HG02970 (cell line): Measurements from ENCODE around the gene MAGI2.

Experiments
- ATAC-seq: cut with Tn5 transposase; IDR thresholded peaks from one replicate; pipeline ENCODE4 v1.9.1; 2021; ENCODE audit warnings: mild to moderate bottlenecking, moderate library complexity, moderate number of reproducible peaks; ENCODE audit not compliant: unreplicated experiment, low FRiP score

MAGI2 gene

DNA sequence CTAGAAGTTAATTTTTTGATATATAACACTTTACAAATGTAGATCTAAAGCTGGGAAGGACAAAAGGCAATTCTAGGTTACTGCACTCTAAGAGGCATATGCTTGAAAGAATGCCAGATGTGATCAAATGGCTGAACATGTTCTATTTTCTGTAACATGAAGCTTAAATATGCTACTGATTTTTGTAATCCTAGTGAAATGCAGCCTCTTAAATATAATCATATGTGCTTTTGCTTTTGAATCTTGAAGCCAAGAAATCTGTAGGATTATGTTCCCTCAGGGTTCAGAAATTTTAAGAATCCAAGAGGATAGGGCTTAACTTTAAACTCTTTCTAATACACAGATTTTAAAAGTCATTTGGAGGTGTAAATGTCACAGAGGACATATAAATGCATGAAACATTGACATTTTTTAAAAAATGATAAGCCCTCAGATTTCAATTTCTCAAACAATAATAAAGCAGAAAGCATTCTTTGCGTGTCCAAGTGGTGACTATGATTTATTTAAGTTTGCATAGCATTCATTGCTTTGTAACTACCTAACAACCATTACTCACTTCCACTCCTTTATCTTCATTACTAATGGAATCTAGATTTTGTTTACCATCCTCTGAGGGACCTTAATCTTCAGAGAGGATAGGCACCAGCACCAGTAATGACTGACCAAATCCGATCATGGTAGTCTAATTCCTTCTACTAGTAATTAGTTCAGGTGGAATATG lies 170.4 kb downstream of the MAGI2 start:
- no peak for ATAC-seq

DNA sequence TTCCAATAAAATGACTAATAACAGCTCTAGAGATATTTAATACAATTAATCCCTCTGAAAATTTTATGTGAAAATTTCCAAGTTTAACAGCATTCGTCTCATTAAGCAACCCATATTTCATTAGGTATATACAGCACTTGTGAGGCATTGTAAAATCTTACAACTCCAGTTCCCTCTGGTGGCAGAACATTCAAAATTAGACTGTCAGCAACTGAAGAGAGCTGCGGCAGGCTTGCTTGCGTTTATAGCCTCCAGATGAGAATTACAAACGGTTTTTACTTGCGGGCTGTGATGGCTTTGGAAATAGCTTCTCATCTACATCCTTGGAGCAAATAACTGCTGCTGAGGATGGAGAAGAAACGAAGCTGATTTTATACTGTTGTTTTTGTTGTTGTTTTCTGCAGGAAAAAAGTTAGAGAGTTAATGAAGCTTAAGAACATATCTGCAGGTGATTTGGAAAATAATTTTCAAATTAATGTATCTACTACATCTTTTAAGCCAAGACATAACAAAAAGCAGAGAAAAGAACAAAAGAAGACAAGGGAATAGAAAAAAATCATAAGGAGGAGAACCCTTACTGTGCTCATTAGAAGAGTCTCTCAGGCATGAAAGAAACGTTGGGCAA lies 171.3 kb downstream of the MAGI2 start:
- ATAC-seq: no peak

DNA sequence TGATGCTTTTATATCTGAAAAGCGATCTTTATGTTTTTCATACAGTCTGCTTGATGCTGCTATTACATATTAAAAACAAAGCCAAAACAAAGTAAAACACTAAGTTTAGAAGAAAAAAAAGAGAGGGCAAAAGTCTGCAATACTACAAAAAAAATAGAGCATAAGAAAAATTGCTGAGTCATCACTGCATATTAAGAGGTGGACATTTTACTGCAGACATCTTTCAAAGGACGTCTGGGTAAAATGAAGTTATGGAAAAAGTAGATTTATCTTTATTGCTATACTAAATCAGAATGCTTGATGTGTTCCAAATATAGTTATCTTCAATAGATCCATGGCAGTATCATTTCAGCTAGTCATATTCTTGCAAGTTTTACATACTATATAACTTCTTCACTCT lies 172.0 kb downstream of the MAGI2 start:
- ATAC-seq: no peak

DNA sequence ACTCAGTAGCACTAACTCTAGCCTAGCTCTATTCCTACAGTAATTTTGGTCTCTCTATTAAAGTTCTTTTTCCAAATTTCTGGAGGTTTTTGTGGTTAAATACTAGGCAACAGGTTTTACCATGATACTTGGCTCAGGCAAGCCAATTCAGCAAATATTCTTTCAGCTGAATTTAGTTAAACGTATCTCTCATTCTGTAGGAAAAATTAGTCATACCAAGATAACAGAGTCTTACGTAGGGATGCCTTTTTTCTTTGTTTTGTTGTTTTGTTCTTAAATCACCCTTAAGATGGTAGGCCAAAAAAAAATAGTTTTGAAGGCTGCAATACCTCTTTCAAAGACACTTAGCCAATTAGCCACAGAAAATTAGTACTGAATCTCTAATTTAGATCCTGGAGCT lies 180.5 kb downstream of the MAGI2 start:
- no peak for ATAC-seq

DNA sequence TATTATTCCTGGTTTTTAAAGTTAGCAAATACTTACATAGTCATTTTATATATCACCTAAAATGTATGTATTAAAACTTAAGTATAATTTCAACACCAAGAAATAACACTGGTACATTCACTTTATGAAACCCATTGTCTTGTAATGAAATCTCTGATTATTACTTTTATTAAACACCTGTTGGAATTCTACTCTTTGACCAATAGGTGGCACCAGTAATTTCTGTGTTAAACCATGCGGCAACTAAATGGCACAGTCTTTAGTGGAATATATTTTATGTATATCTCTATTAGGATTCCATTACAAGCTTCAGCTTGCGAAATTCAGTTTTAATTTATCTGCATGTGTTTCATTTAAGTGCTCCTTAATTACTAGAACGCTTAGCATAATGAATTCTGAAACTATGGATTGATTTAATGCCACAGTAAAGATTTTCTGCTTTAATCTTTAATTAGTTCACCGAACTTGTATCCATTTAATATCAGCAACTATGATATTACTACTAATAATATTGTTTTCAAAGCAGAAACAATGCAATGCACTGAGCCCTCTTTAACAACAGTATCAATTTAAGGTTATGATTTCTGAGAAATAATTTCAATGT lies 181.3 kb downstream of the MAGI2 start:
- ATAC-seq: no peak

DNA sequence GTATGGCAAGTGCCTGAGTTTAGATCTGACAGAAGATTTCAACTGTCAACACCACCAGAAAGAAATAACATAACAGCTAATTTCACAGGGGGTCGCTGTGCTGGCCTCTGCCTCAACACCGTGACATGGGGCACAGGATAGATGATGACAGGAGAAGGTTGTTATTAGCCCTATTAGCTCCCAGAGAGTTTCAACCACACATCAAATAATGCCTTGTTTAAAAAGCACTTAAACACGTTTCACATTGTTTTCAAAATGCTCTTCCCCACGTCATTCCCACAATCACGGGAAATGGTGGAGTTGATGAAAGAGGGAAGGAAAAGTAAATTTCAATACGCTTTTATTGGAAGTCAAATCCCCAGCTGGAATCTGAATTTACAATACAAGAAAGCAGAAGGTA lies 184.7 kb downstream of the MAGI2 start:
- ATAC-seq: no peak

DNA sequence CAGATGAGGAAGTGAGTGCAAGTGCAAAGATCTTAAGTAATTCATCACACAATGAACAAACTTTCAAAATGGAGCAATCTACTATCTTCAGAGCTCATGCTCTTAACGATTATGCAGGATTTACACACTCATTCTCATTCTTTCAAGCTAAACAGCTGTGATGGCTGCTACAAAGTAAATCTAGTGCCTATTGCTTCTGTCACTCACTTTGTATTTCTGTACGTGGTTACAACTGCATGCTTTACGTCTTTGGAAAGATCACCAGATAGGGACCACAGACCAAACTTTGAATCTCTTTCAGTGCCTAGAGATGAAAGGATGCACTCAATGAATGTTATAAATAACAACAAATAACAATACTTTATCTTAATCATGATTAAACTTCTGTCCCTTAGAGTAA lies 194.6 kb downstream of the MAGI2 start:
- no peak for ATAC-seq

DNA sequence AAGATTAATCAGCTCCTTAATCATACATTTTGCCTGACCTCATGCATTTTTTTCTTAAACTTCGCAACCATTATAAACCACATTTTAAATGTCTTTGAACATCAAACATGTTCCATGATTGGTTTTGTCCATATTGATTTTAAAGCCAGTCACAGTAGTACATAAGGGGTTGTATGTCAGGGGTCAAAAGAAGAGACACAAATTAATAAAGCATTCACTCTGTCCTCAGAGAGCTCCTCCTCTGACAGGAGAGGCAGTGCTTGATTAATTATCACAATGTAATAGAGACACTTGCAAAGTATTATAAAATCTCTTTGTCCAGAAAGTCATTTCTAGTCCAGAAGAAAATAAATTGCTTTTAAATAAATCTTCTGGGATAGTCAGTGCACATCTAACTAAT lies 195.5 kb downstream of the MAGI2 start:
- no peak for ATAC-seq

DNA sequence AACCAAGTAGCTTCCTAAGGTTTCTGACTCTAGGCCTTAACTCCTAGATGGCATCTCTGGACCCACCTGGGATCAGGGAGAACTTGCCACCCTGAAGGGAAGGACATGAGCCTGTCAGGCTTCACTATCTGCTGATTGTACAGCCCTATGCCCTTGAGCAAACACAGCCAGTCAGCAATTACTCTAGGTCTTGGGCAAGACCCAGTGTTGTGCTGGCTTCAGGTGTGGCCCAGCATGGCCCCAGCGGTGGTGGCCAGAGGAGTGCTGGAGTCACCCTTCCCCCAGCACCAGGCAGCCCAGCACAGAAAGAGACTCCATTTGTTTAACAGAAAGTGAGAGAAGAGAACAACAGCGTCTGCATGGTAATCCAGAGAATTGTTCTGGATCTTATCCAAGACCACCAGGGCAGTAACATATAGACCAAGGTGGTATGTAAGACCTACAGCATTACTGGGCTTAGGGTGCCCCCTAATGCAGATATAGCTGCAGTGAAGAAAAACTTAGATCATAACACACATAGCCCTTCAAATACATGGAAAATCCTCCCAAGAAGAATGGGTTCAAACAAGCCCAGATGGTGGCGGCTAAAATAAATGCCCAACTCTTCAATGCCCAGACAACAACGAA lies 207.7 kb downstream of the MAGI2 start:
- no peak for ATAC-seq

DNA sequence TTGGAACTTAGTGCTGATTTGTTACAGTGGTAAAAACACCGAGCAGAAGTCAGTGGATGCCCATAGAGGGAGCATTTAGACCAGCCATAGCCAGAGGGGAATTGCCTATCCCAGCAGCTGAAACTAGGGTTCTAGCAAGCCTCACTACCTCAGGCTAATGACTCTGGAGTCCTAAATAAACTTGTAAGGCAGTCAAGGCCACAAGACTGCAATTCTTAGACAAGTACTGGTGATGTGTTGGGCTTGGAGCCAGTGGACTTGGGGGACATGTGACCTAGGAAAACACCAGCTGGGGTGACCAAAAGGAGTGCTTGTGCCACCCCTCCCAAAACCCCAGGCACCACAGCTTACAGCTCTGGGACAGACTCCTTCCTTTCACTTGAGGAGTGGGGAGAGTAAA lies 209.0 kb downstream of the MAGI2 start:
- ATAC-seq: no peak

DNA sequence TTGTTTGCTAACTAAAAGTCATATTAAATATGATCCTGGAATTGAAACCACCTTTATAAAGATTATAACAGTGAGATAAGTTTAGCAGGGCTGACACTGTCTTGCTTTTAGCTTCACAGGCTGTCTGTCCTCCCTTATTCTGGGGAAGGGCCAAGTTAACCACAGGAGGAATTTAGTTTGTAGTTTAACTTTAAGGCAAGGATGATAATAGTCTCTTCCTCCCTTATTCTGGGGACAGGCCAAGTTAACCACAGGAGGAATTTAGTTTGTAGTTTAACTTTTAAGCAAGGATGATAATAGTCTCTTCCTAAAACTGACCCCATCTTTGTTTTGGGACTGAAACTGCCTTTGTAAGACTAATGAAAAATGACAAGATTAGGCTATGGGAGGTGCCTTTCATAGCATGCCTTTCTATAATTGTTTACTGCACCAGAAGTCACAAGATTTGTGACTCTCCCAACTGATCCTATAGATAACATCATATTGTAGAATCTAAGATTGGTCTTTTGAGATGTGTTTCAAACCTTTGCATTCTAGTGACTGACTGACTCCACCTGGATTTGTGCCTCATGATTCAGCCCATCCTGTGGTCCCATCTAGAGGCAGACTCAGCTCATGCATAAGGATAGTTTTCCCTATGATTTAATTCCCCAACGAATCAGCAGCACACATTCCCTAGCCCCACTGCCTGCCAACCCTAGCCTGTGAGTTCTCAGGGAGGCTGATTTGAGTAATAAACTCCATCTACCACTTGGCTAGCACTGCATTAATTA lies 212.0 kb downstream of the MAGI2 start:
- no peak for ATAC-seq

DNA sequence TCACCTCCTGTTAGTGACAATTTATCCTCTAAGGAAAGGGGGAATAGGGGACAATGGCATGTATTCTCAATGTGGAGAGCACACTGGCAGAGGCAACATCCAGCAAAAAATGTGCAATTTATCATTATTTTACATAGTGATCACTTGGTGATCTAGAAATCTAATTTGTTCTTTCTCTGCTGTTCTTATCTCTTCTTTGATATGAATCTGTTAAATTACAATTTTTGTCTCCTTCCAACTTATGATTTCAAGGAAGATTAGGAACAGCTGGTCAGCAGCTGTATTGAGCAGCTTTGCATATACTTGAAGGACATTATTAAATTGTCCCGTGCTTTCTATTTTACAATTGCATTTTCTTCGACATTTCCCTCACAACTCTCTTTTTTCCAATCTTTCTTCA lies 213.1 kb downstream of the MAGI2 start:
- ATAC-seq: no peak

DNA sequence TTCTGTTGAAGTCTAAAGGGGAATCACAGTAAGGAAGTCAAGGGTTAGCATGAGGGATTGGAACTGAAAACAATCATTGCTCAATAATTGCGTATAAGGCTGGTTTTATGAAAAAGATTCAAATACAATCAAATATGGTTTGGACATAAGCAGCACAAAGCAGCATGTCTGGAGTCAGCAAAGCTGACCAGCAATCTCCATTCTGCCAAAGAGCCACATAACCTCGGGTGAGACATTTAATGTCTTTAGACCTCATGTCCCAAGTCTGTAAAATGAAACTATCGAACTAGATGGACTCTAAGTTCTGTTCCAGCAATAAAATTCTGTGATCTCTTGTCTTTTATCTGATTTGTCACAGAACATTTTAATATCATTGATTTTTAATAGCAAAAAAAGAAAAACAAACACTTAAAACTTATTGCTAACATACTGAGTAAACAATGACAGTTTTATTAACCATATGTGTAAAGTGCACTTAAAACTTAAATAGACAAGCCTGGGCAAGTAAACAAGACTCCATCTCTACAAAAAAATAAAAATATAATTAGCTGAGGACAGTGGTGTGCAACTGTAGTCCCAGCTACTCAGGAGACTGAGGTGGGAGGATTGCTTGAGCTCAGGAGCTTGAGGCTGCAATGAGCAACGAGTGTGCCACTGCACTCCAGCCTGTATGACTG lies 217.0 kb downstream of the MAGI2 start:
- no peak for ATAC-seq

DNA sequence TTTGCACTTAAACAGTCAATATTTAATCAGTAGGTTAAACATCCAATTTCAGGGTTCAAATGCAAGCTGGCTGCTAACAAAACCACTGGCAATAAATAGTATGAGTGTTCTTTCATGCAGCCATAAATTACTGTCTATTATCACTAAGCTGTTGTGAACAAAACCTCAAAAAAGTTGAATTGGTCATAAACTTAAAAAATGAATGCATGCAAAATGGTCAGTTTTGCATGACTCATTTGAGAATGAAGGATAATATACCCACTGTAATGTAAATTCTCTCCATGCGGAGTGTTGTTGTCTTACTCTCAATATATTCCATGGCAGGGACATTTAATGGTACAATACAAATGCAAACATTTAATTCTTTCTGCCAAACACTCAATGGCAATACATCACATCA lies 226.4 kb downstream of the MAGI2 start:
- ATAC-seq: no peak

DNA sequence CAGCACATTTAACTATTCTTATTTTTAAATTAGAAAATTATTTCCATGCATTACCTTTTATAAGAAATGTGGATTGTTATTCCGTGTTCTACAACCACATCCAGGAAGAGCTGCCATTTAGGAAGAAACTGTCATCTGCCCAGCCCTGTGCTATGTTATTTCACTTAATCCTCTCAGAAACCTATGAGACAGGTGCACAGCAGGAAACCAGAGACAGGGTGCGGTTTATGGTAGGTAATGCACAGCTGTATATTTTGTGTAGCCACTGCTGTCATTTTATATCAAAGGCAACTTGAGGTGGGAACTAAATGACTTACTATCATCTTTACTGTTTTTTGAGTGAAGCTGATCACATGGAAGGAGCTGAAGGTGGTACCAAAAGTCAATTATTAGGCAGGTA lies 232.3 kb downstream of the MAGI2 start:
- no peak for ATAC-seq

DNA sequence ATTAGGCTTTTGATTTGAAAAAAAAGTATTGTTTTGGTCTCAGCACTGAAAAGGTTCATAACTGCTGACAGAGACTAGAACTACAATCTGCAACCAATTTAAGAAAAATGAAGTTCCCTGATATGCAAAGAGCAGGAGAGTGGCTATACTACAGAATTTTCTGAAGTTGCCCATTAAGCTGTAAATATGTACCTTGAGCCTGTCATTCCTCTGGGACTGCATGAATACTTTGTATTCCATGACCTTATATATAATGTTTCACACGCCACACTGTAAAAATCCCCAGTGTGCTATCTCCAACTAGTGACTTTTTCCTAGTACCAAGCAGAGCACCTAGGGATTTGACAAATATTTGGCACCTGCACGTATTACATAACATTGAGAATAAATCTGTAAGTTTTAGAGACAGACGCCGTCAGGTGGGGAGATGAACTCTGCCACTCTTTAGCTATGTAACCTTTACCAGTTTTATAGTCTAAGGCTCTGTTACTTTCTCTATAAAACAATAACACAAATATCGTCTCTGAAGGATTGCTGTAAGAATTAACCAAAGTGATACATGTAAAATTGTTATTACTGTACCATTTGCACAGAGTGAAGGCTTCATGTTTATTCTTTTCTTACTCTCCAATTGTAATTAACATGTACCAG lies 235.4 kb downstream of the MAGI2 start:
- ATAC-seq: no peak

DNA sequence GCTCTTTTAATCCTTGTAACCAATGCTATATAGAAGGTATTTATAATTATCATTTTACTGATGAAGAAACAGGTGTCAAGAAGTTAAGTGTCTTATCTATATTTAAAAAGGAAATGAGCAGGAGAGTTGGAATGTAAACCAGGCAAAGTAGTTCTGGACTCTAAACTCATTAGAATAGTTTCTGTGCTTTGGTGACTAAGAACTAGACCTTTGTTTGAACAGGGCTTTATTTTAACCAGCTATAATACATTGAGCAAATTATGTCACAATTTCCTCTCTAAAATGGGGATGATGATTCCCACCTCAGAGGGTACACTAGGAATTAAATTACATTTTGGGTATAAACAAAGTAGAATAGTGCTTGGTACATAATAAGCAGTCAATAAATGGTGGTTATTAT lies 236.0 kb downstream of the MAGI2 start:
- no peak for ATAC-seq

DNA sequence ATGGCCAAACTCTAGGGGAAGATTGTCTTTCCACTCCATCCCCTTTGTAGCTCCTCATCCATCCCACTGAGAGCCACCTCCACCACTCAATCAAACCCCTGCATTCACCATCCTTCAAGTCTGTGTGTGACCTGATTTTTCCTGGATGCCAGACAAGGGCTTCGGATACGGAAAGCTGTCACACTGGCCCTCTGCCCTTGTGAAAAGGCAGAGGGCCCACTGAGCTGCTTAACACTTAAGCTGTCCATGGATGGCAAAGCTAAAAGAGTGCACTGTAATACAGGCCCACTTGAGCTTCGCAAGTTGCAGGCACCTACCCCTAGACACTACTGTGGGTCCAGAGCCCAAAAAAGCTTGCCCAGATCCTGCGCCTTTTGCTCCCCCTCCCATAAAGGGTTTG lies 237.2 kb downstream of the MAGI2 start:
- ATAC-seq: no peak

DNA sequence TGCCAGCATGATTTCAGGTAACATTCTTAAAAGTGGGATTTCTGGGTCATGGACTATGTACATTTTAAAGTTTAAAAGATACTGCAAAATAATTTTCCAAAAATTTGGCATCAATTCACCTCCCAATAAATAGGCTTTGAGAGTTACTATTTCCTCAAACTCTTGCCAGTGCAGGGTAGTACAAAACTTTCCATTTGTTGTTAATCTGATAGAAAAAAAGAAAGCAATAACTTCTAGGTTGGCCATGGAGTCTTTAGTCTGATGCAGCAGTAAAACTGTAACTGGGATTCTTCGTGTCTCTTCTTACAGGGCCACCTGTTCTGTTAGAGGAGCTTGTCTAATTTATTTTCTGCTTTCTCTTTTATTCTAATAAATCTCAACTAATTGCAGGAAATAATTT lies 241.1 kb downstream of the MAGI2 start:
- ATAC-seq: no peak

DNA sequence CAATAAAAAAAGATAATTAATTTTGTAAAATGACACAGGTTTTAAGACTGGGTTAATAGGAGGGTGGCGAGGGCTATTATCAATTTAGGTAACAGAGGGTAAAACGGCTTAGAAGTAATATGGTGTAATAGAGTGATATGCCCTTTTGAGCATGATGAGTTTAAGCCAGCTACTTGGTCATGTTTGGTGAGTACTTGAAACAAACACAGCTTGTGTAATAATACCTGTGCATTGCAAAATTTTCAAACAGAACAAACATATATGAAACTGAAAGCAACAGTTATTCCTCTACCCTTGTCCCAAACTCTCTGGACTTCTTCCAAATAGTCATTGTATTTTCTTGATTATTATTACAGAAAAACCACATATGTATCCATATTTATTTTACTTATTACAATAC lies 241.7 kb downstream of the MAGI2 start:
- no peak for ATAC-seq
